Measurements from ENCODE around the gene KRIT1. TPM values are rescaled to one million over a fixed set of nuclear protein-coding genes. Genes with fewer than 3 reads are reported as not detected.

The KRIT1 gene
- polyA plus RNA-seq, 1 experiment, result 23.7 TPM

- Histone ChIP-seq H3K36me3 (ENCODE audit: control insufficient read depth, insufficient read depth, low read length) (no peaks in the 10 kb centered on the region), H3K27me3 (ENCODE audit: control insufficient read depth, insufficient read depth, low read length) (no peaks in the 10 kb centered on the region), H3K4me3 (ENCODE audit: low read depth, low read length) (no peak overlapping the region)
- POLR2A ChIA-PET, result no interaction called here
- TF ChIP-seq CTCF (IDR thresholded peaks at IDR 0.05; ENCODE audit: insufficient read depth, low read depth, low read length), result no peak
- DNase-seq (ENCODE audit: low read depth), result no peak
- CTCF ChIA-PET, result no interaction called here
These were observed 90.5 kb downstream of the KRIT1 start for GRCh38 chr7:92155108-92155739.

GRCh38 chr7:92150450-92151017 lies 95.2 kb downstream of the KRIT1 start:
- POLR2A ChIA-PET, result no interaction called here
- Histone ChIP-seq H3K4me3 (ENCODE audit: low read depth, low read length) (no peak overlapping the region), H3K27me3 (ENCODE audit: control insufficient read depth, insufficient read depth, low read length) (no peaks in the 10 kb centered on the region), H3K36me3 (ENCODE audit: control insufficient read depth, insufficient read depth, low read length) (no peaks in the 10 kb centered on the region)
- DNase-seq (ENCODE audit: low read depth), result no peak
- no peak for TF ChIP-seq CTCF (IDR thresholded peaks at IDR 0.05; ENCODE audit: insufficient read depth, low read depth, low read length)
- CTCF ChIA-PET, result interaction anchor here (0.6 to 0.9 kb wide), 2 partner anchors 14 to 490 kb away, joined by 3 read pairs; no protein-coding TSS in a partner anchor

- no peak for TF ChIP-seq CTCF (IDR thresholded peaks at IDR 0.05; ENCODE audit: insufficient read depth, low read depth, low read length)
- DNase-seq (ENCODE audit: low read depth), result no peak
- no peaks in the 10 kb centered on the region for H3K27me3 ChIP-seq (ENCODE audit: control insufficient read depth, insufficient read depth, low read length)
- POLR2A ChIA-PET, result no interaction called here
- no peaks in the 10 kb centered on the region for H3K36me3 ChIP-seq (ENCODE audit: control insufficient read depth, insufficient read depth, low read length)
- no peak overlapping the region for H3K4me3 ChIP-seq (ENCODE audit: low read depth, low read length)
- CTCF ChIA-PET, result no interaction called here
These were observed 95.9 kb downstream of the KRIT1 start for GRCh38 chr7:92149736-92150239.

Small RNA genes lying within 50 kb of the gene (small RNA-seq; reads per million reads assigned to genes)
- gene MIR1285-1 (ENCODE audit: insufficient read length, low read depth, low replicate concordance), result not detected
- gene RF00019 (ENCODE audit: insufficient read length, low read depth, low replicate concordance), result not detected

Other genes with a start within 250 kb of the KRIT1 start
- gene CYP51A1, start 111.4 kb downstream of the KRIT1 start, polyA plus RNA-seq (2011; rRNA removed), result 2.2 and 5.8 TPM in 2 replicates
- 0.06 TPM in 1 of 2 replicates, not detected in the other for gene LRRD1, start 66.8 kb downstream of the KRIT1 start, polyA plus RNA-seq (2011; rRNA removed)
- gene ANKIB1, start 60 bp upstream of the KRIT1 start, polyA plus RNA-seq (2011; rRNA removed), result 35.0 and 45.1 TPM in 2 replicates
- 17.4 and 27.0 TPM in 2 replicates for gene GATAD1, start 201.6 kb upstream of the KRIT1 start, polyA plus RNA-seq (2011; rRNA removed)
- not detected in 2 replicates for gene ERVW-1, start 232.0 kb upstream of the KRIT1 start, polyA plus RNA-seq (2011; rRNA removed)

Measured in BJ (cell line).